Ovary (tissue), 3 donors: Measurements from ENCODE around the gene CARM1.

ENCODE experiments used
- EP300 ChIP-seq: sonication (generic); formaldehyde crosslinking; IDR thresholded peaks from one replicate; pipeline ENCODE4 v1.6.1; 2017; ENCODE audit warnings: antibody characterized with exemption
- TF ChIP-seq, protein P1 (sequence below), 3 donors: fragments of 450-650 bp in 2 of 3; fragments of 200-600 bp in 1 of 3; IDR thresholded peaks; one replicate each; pipeline versions ENCODE4 v1.5.1 to v1.8.0; 2016 to 2022; ENCODE audit warnings: antibody characterized with exemption in 3 of 3, mild to moderate bottlenecking in 1 of 3
- donor health status: DM: no; HTN: no; CAD: no.

GRCh38 chr19:10872546-10873107 lies 1.3 kb downstream of the CARM1 start:
- TF ChIP-seq, protein P1, sequence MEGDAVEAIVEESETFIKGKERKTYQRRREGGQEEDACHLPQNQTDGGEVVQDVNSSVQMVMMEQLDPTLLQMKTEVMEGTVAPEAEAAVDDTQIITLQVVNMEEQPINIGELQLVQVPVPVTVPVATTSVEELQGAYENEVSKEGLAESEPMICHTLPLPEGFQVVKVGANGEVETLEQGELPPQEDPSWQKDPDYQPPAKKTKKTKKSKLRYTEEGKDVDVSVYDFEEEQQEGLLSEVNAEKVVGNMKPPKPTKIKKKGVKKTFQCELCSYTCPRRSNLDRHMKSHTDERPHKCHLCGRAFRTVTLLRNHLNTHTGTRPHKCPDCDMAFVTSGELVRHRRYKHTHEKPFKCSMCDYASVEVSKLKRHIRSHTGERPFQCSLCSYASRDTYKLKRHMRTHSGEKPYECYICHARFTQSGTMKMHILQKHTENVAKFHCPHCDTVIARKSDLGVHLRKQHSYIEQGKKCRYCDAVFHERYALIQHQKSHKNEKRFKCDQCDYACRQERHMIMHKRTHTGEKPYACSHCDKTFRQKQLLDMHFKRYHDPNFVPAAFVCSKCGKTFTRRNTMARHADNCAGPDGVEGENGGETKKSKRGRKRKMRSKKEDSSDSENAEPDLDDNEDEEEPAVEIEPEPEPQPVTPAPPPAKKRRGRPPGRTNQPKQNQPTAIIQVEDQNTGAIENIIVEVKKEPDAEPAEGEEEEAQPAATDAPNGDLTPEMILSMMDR (IDR thresholded peaks at IDR 0.05): no peak
- TF ChIP-seq EP300: no peak
